Measurements from ENCODE around the gene DBN1.

DNA sequence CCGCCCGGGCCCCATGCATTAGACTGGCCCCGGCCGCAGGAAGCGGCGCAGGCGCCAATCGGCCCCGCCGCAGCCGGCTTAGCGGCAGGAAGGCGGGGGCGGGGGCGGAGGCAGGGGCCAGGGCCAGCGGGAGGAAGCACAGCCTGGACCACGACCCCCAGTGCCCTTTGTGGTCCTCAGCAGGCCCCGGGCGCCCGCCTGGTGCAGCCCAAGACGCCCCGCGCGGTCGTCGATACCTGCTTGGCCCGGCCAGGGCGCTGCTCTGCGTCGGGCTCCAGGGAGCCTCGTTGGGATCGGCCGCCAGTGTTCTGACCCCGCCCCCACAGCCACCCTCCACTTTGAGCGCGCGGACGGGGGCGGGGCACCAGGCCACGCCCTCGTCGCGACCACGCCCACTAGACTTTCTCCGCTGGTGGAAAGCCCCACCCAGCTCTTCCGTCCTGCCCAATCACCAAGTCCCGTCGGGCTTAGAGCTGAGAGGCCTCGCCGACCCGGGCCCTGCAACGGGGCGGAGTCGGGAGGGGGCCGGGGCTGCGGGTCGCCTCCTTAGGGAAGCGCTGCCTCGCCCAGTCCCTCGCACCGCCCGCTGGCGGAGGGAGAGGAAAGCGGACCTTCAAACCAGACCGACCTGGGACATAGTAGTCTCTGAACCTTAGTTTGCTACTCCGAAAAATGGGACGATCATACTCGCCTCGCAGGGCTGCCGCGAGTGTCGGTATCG lies 24.0 kb upstream of the DBN1 start, which contains the start of gene PDLIM7:
- TF ChIP-seq, protein P1, sequence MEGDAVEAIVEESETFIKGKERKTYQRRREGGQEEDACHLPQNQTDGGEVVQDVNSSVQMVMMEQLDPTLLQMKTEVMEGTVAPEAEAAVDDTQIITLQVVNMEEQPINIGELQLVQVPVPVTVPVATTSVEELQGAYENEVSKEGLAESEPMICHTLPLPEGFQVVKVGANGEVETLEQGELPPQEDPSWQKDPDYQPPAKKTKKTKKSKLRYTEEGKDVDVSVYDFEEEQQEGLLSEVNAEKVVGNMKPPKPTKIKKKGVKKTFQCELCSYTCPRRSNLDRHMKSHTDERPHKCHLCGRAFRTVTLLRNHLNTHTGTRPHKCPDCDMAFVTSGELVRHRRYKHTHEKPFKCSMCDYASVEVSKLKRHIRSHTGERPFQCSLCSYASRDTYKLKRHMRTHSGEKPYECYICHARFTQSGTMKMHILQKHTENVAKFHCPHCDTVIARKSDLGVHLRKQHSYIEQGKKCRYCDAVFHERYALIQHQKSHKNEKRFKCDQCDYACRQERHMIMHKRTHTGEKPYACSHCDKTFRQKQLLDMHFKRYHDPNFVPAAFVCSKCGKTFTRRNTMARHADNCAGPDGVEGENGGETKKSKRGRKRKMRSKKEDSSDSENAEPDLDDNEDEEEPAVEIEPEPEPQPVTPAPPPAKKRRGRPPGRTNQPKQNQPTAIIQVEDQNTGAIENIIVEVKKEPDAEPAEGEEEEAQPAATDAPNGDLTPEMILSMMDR (IDR thresholded peaks at IDR 0.05) = peak; percentile 6; the same call in 1 of the 2 replicates
- TF ChIP-seq TCF7L2 (IDR thresholded peaks at IDR 0.05; ENCODE audit: low read depth, low read length) (no peak), POLR2AphosphoS5 (IDR thresholded peaks at IDR 0.05; ENCODE audit: low read depth, low read length) (peak; percentile 93), SIN3A (IDR thresholded peaks at IDR 0.05; ENCODE audit: borderline replicate concordance, insufficient read depth, low read depth, low read length) (0 out of 2 replicates have a peak, but pooled peaks have one; percentile 90)
- TF ChIP-seq, protein P2, sequence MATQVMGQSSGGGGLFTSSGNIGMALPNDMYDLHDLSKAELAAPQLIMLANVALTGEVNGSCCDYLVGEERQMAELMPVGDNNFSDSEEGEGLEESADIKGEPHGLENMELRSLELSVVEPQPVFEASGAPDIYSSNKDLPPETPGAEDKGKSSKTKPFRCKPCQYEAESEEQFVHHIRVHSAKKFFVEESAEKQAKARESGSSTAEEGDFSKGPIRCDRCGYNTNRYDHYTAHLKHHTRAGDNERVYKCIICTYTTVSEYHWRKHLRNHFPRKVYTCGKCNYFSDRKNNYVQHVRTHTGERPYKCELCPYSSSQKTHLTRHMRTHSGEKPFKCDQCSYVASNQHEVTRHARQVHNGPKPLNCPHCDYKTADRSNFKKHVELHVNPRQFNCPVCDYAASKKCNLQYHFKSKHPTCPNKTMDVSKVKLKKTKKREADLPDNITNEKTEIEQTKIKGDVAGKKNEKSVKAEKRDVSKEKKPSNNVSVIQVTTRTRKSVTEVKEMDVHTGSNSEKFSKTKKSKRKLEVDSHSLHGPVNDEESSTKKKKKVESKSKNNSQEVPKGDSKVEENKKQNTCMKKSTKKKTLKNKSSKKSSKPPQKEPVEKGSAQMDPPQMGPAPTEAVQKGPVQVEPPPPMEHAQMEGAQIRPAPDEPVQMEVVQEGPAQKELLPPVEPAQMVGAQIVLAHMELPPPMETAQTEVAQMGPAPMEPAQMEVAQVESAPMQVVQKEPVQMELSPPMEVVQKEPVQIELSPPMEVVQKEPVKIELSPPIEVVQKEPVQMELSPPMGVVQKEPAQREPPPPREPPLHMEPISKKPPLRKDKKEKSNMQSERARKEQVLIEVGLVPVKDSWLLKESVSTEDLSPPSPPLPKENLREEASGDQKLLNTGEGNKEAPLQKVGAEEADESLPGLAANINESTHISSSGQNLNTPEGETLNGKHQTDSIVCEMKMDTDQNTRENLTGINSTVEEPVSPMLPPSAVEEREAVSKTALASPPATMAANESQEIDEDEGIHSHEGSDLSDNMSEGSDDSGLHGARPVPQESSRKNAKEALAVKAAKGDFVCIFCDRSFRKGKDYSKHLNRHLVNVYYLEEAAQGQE (IDR thresholded peaks at IDR 0.05; ENCODE audit: insufficient read depth in 1 of 2, low read depth in 2 of 2, low read length in 1 of 2) = no peak
